Body of pancreas (tissue), 4 donors: ENCODE data around the gene NET1.

Experiments used
- POLR2A ChIP-seq, 3 donors: fragments of 450-650 bp; IDR thresholded peaks; one replicate each; pipeline ENCODE4 v1.6.1; 2016; ENCODE audit warnings: antibody characterized with exemption in 3 of 3, mild to moderate bottlenecking in 2 of 3
- TF ChIP-seq, protein P1 (sequence below), 7 experiments: fragments of 450-650 bp in 4 of 7; fragments of 200-600 bp in 3 of 7; sonication (generic) in 3 of 7; IDR thresholded peaks; one replicate each; pipeline ENCODE4 v1.5.1; 2016 to 2019; ENCODE audit warnings: antibody characterized with exemption in 7 of 7

GRCh38 chr10:5466451-5467206, 54.3 kb downstream of the NET1 start:
- TF ChIP-seq, protein P1, sequence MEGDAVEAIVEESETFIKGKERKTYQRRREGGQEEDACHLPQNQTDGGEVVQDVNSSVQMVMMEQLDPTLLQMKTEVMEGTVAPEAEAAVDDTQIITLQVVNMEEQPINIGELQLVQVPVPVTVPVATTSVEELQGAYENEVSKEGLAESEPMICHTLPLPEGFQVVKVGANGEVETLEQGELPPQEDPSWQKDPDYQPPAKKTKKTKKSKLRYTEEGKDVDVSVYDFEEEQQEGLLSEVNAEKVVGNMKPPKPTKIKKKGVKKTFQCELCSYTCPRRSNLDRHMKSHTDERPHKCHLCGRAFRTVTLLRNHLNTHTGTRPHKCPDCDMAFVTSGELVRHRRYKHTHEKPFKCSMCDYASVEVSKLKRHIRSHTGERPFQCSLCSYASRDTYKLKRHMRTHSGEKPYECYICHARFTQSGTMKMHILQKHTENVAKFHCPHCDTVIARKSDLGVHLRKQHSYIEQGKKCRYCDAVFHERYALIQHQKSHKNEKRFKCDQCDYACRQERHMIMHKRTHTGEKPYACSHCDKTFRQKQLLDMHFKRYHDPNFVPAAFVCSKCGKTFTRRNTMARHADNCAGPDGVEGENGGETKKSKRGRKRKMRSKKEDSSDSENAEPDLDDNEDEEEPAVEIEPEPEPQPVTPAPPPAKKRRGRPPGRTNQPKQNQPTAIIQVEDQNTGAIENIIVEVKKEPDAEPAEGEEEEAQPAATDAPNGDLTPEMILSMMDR (IDR thresholded peaks at IDR 0.05), result no peak
- peak in 2 of 3 donors; percentile 34 to 39 for TF ChIP-seq POLR2A (IDR thresholded peaks at IDR 0.05)
